Measurements from ENCODE around the gene PPIP5K2. TPM values are rescaled to one million over a fixed set of nuclear protein-coding genes. Genes with fewer than 3 reads are reported as not detected.

The PPIP5K2 gene
- total RNA-seq, 1 experiment from 2014 or later, result 75.6 TPM

- ChIA-PET CTCF (no interaction called here), POLR2A (ENCODE audit: low non-redundant PET) (no interaction called here)
- Histone ChIP-seq H3K4me3 (ENCODE audit: low read depth, low read length, poor library complexity, severe bottlenecking) (no peak overlapping the region), H3K27me3 (replicated peaks; ENCODE audit: insufficient read depth, low read depth, low read length, poor library complexity) (no peaks in the 10 kb centered on the region), H3K4me1 (ENCODE audit: insufficient read depth, low read length, poor library complexity, severe bottlenecking) (no peaks in the 10 kb centered on the region), H3K9me3 (ENCODE audit: low read depth, low read length, poor library complexity, severe bottlenecking) (no peaks in the 10 kb centered on the region), H3K36me3 (ENCODE audit: insufficient read depth, low read length, poor library complexity, severe bottlenecking) (no peaks in the 10 kb centered on the region), H3K27ac (ENCODE audit: low read depth, low read length, poor library complexity, severe bottlenecking) (no peak overlapping the region)
- DNase-seq (ENCODE audit: low spot score), result no peak
- BruUV-seq (replicated peaks), result no TSS peak
- no peak for TF ChIP-seq EZH2 (IDR thresholded peaks at IDR 0.05; ENCODE audit: borderline replicate concordance, low read depth, low read length, poor library complexity, severe bottlenecking)
- TF ChIP-seq, protein P1, sequence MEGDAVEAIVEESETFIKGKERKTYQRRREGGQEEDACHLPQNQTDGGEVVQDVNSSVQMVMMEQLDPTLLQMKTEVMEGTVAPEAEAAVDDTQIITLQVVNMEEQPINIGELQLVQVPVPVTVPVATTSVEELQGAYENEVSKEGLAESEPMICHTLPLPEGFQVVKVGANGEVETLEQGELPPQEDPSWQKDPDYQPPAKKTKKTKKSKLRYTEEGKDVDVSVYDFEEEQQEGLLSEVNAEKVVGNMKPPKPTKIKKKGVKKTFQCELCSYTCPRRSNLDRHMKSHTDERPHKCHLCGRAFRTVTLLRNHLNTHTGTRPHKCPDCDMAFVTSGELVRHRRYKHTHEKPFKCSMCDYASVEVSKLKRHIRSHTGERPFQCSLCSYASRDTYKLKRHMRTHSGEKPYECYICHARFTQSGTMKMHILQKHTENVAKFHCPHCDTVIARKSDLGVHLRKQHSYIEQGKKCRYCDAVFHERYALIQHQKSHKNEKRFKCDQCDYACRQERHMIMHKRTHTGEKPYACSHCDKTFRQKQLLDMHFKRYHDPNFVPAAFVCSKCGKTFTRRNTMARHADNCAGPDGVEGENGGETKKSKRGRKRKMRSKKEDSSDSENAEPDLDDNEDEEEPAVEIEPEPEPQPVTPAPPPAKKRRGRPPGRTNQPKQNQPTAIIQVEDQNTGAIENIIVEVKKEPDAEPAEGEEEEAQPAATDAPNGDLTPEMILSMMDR (conservative IDR thresholded peaks at IDR 0.05; ENCODE audit: low read depth, low read length), result no peak
- intact Hi-C loops (cut with micrococcal nuclease; ENCODE audit: unreplicated experiment), result no loop called here
Observed at GRCh38 chr5:103166706-103167105, 46.6 kb downstream of the PPIP5K2 start.

DNA sequence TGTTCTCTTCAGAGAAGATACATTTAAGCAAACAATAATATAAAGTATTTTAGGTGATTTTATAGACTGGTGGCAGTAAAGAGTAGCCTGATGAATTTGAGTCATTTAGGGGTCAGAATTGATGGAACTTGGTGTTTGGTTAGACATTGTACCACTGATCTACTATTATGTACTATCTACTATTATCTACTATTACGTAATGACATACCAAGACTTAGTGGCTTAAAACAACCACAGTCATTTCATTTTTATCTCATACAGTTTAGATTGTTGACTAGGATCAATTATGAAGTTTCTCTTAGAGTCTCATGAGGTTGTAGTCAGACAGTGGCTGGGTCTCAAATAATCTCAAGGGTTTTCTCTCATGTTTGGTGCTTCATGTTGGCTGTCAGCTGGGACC is 54.0 kb downstream of the PPIP5K2 start:
- H3K4me1 ChIP-seq (ENCODE audit: insufficient read depth, low read length, poor library complexity, severe bottlenecking), result peaks cover 3% of the 10 kb centered on the region
- TF ChIP-seq EZH2 (IDR thresholded peaks at IDR 0.05; ENCODE audit: borderline replicate concordance, low read depth, low read length, poor library complexity, severe bottlenecking), result no peak
- TF ChIP-seq, protein P1 (conservative IDR thresholded peaks at IDR 0.05; ENCODE audit: low read depth, low read length), result no peak
- no peaks in the 10 kb centered on the region for H3K9me3 ChIP-seq (ENCODE audit: low read depth, low read length, poor library complexity, severe bottlenecking)
- no peak overlapping the region for H3K4me3 ChIP-seq (ENCODE audit: low read depth, low read length, poor library complexity, severe bottlenecking)
- ChIA-PET CTCF (no interaction called here), POLR2A (ENCODE audit: low non-redundant PET) (no interaction called here)
- no TSS peak for BruUV-seq (replicated peaks)
- intact Hi-C loops (cut with micrococcal nuclease; ENCODE audit: unreplicated experiment), result no loop called here
- no peaks in the 10 kb centered on the region for H3K27me3 ChIP-seq (replicated peaks; ENCODE audit: insufficient read depth, low read depth, low read length, poor library complexity)
- DNase-seq (ENCODE audit: low spot score), result no peak
- no peak overlapping the region for H3K27ac ChIP-seq (ENCODE audit: low read depth, low read length, poor library complexity, severe bottlenecking)
- peaks cover 9% of the 10 kb centered on the region for H3K36me3 ChIP-seq (ENCODE audit: insufficient read depth, low read length, poor library complexity, severe bottlenecking)

GRCh38 chr5:103177543-103177942 is 57.4 kb downstream of the PPIP5K2 start:
- TF ChIP-seq, protein P1 (conservative IDR thresholded peaks at IDR 0.05; ENCODE audit: low read depth, low read length), result no peak
- TF ChIP-seq EZH2 (IDR thresholded peaks at IDR 0.05; ENCODE audit: borderline replicate concordance, low read depth, low read length, poor library complexity, severe bottlenecking), result no peak
- Histone ChIP-seq H3K9me3 (ENCODE audit: low read depth, low read length, poor library complexity, severe bottlenecking) (no peaks in the 10 kb centered on the region), H3K4me1 (ENCODE audit: insufficient read depth, low read length, poor library complexity, severe bottlenecking) (peaks cover 3% of the 10 kb centered on the region), H3K27me3 (replicated peaks; ENCODE audit: insufficient read depth, low read depth, low read length, poor library complexity) (no peaks in the 10 kb centered on the region), H3K4me3 (ENCODE audit: low read depth, low read length, poor library complexity, severe bottlenecking) (no peak overlapping the region), H3K36me3 (ENCODE audit: insufficient read depth, low read length, poor library complexity, severe bottlenecking) (peaks cover 9% of the 10 kb centered on the region), H3K27ac (ENCODE audit: low read depth, low read length, poor library complexity, severe bottlenecking) (no peak overlapping the region)
- POLR2A ChIA-PET (ENCODE audit: low non-redundant PET), result no interaction called here
- DNase-seq (ENCODE audit: low spot score), result no peak
- no TSS peak for BruUV-seq (replicated peaks)
- intact Hi-C loops (cut with micrococcal nuclease; ENCODE audit: unreplicated experiment), result no loop called here
- CTCF ChIA-PET, result no interaction called here

All from A673 (cell line).